RWPE2 (cell line): ENCODE measurements around the gene POMT1.

Experiments
- ATAC-seq: fragments of 200-7000 bp; cut with Tn5 transposase; 3 replicates; pipeline ENCODE4 v1.9.1; 2021; ENCODE audit warnings: low read depth
- DNase-seq: peaks from one replicate; pipeline ENCODE4 v3.0.0-alpha.2; 2020; ENCODE audit warnings: low spot score
- H3K27ac ChIP-seq: fragments of 450-650 bp; 2 replicates; pipeline ENCODE4 v1.5.1; 2017; ENCODE audit warnings: mild to moderate bottlenecking; ENCODE audit not compliant: poor library complexity, severe bottlenecking
- H3K27me3 ChIP-seq: fragments of 250-450 bp; sonication (Bioruptor Pico); 2 replicates; pipeline ENCODE4 v1.5.1; 2021; ENCODE audit warnings: mild to moderate bottlenecking, moderate library complexity; ENCODE audit not compliant: insufficient read depth, poor library complexity, severe bottlenecking
- H3K36me3 ChIP-seq: fragments of 250-450 bp; sonication (Bioruptor Pico); 2 replicates; pipeline ENCODE4 v1.5.1; 2020; ENCODE audit warnings: low read depth, mild to moderate bottlenecking, moderate library complexity
- H3K4me1 ChIP-seq: fragments of 250-450 bp; sonication (Bioruptor Pico); 2 replicates; pipeline ENCODE4 v1.5.1; 2021; ENCODE audit warnings: mild to moderate bottlenecking, moderate library complexity; ENCODE audit not compliant: insufficient read depth, poor library complexity, severe bottlenecking
- H3K4me3 ChIP-seq: fragments of 250-450 bp; sonication (Bioruptor Pico); 2 replicates; pipeline ENCODE4 v1.5.1; 2021; ENCODE audit warnings: mild to moderate bottlenecking, moderate library complexity; ENCODE audit not compliant: severe bottlenecking
- H3K9me3 ChIP-seq: fragments of 250-450 bp; sonication (Bioruptor Pico); 2 replicates; pipeline ENCODE4 v1.5.1; 2021; ENCODE audit warnings: mild to moderate bottlenecking, moderate library complexity; ENCODE audit not compliant: severe bottlenecking
- CTCF ChIP-seq: fragments of 450-650 bp; IDR thresholded peaks from one replicate; pipeline ENCODE4 v1.5.1; 2017; ENCODE audit warnings: mild to moderate bottlenecking, moderate library complexity; ENCODE audit not compliant: poor library complexity, severe bottlenecking

POMT1 gene

GRCh38 chr9:131557855-131558548 is 55.3 kb downstream of the POMT1 start:
- peaks cover 3% of the 10 kb centered on the region for H3K4me1 ChIP-seq
- no peak overlapping the region for H3K4me3 ChIP-seq
- DNase-seq (no peak), ATAC-seq (no peak)
- no peaks in the 10 kb centered on the region for H3K36me3 ChIP-seq
- H3K27me3 ChIP-seq, result no peaks in the 10 kb centered on the region
- no peak for TF ChIP-seq CTCF
- H3K9me3 ChIP-seq, result no peaks in the 10 kb centered on the region
- no peak overlapping the region for H3K27ac ChIP-seq

- no peaks in the 10 kb centered on the region for H3K27me3 ChIP-seq
- no peak overlapping the region for H3K27ac ChIP-seq
- no peak for TF ChIP-seq CTCF
- DNase-seq (no peak), ATAC-seq (no peak)
- H3K9me3 ChIP-seq, result no peaks in the 10 kb centered on the region
- H3K36me3 ChIP-seq, result no peaks in the 10 kb centered on the region
- peaks cover 3% of the 10 kb centered on the region for H3K4me1 ChIP-seq
- H3K4me3 ChIP-seq, result no peak overlapping the region
These were observed 56.8 kb downstream of the POMT1 start for GRCh38 chr9:131559421-131560000.

- no peak for DNase-seq
- TF ChIP-seq CTCF, result no peak
- Histone ChIP-seq H3K4me3 (no peak overlapping the region), H3K4me1 (peaks cover 3% of the 10 kb centered on the region), H3K9me3 (no peaks in the 10 kb centered on the region), H3K27me3 (no peaks in the 10 kb centered on the region), H3K27ac (no peak overlapping the region), H3K36me3 (no peaks in the 10 kb centered on the region)
- peak; percentile 63 for ATAC-seq
These were observed 59.6 kb downstream of the POMT1 start for GRCh38 chr9:131562032-131562959.

- Histone ChIP-seq H3K27me3 (no peaks in the 10 kb centered on the region), H3K36me3 (no peaks in the 10 kb centered on the region), H3K4me1 (peaks cover 3% of the 10 kb centered on the region), H3K9me3 (no peaks in the 10 kb centered on the region), H3K4me3 (no peak overlapping the region), H3K27ac (no peak overlapping the region)
- no peak for DNase-seq
- no peak for ATAC-seq
- TF ChIP-seq CTCF, result no peak
These were observed 62.7 kb downstream of the POMT1 start for GRCh38 chr9:131565369-131565768.
